Transverse colon (tissue), 4 donors: Measurements from ENCODE around the gene TRPM2. TPM values are rescaled to one million over a fixed set of nuclear protein-coding genes. Genes with fewer than 3 reads are reported as not detected.

Experiments
- DNase-seq: peaks from one replicate; pipeline ENCODE4 v3.0.0-alpha.2; 2019
- H3K27ac ChIP-seq, 4 donors: fragments of 200-600 bp; sonication (generic); 2 replicates each; pipeline ENCODE4 v1.5.1; 2016 to 2018; ENCODE audit warnings: inconsistent platforms in 4 of 4
- H3K27me3 ChIP-seq: fragments of 200-600 bp; sonication (generic); 2 replicates; pipeline ENCODE4 v1.5.1; 2017; ENCODE audit warnings: inconsistent platforms
- H3K36me3 ChIP-seq, 4 donors: fragments of 200-600 bp; sonication (generic); 2 replicates each; pipeline ENCODE4 v1.5.1; 2017 to 2019; ENCODE audit warnings: inconsistent platforms in 4 of 4
- H3K4me1 ChIP-seq, 4 donors: fragments of 200-600 bp; sonication (generic); 2 replicates each; pipeline ENCODE4 v1.5.1; 2017 to 2020; ENCODE audit warnings: inconsistent platforms in 4 of 4
- H3K4me3 ChIP-seq, 4 donors: fragments of 200-600 bp; sonication (generic); 1 replicate in 1 of 4; 2 replicates in 3 of 4; pipeline versions ENCODE4 v1.5.1 to v1.6.1; 2017 to 2019; ENCODE audit warnings: inconsistent platforms in 4 of 4
- H3K9me3 ChIP-seq, 2 donors: fragments of 200-600 bp; sonication (generic); 2 replicates each; pipeline ENCODE4 v1.5.1; 2017 to 2019; ENCODE audit warnings: inconsistent platforms in 2 of 2
- CTCF ChIP-seq, 5 experiments: fragments of 200-600 bp in 3 of 5; fragments of 450-650 bp in 2 of 5; sonication (generic) in 3 of 5; IDR thresholded peaks; 1 replicate in 2 of 5; 2 replicates in 3 of 5; pipeline ENCODE4 v1.5.1; 2016 to 2017; ENCODE audit warnings: antibody characterized with exemption in 5 of 5, inconsistent platforms in 3 of 5, mild to moderate bottlenecking in 2 of 5, moderate library complexity in 1 of 5
- EP300 ChIP-seq: sonication (generic); formaldehyde crosslinking; IDR thresholded peaks from one replicate; pipeline ENCODE4 v1.6.1; 2017; ENCODE audit warnings: antibody characterized with exemption, low read depth
- POLR2A ChIP-seq: fragments of 450-650 bp; IDR thresholded peaks from one replicate; pipeline ENCODE4 v1.6.1; 2016; ENCODE audit warnings: antibody characterized with exemption, mild to moderate bottlenecking, moderate library complexity
- POLR2AphosphoS5 ChIP-seq, 3 donors: sonication (generic); formaldehyde crosslinking; IDR thresholded peaks; one replicate each; pipeline ENCODE4 v1.6.1; 2016; ENCODE audit warnings: antibody characterized with exemption in 3 of 3
- WGBS, 2 donors: methylation state at CpG; one replicate each; pipeline ENCODE4 v1.1.5; 2018; ENCODE audit warnings: low coverage in 1 of 2; 5-methylcytosine and 5-hydroxymethylcytosine counted together
- in situ Hi-C, 4 donors: fragments of 200-750 bp; cut with MboI; loops; one replicate each; pipeline versions ENCODE4 v1.15.0 to v1.15.1; 2017; ENCODE audit warnings: low sequenced_read_pairs in 3 of 4, low pct_ligation_motif_present in 1 of 4, low pct_unique_long_range_greater_than_20kb in 1 of 4
- intact Hi-C: fragments of 100-400 bp; cut with DNase I; formaldehyde crosslinking; loops from one replicate; pipeline ENCODE4 v1.15.1; 2023; ENCODE audit warnings: low total_unique reads
- total RNA-seq, 4 donors: library from RNA; depleted of rRNA; stranded (reverse); fragments of >200 nt; gene quantifications; one replicate each; pipeline ENCODE4 v1.1.0, GENCODE V29; 2016

Gene TRPM2
- total RNA-seq, 4 donors from 2014 or later, result 2.3 to 2.9 (median 2.6) TPM; not detected in 1

- Histone ChIP-seq H3K4me3 (no peak overlapping the region), H3K9me3 (peaks cover 0 to 11% of the 10 kb centered on the region in 2 donors), H3K27ac (no peak overlapping the region), H3K27me3 (no peaks in the 10 kb centered on the region), H3K4me1 (no peaks in the 10 kb centered on the region), H3K36me3 (no peaks in the 10 kb centered on the region)
- WGBS, 2 donors, result 90% methylated on average over 21 of the region's 21 CpGs; no CpG with 5 or more reads in 1 of the 2 donors
- no peak for DNase-seq
- intact Hi-C loops (no loop called here), in situ Hi-C loops (no loop called here)
- no peak for TF ChIP-seq EP300
- TF ChIP-seq POLR2A, result no peak
- TF ChIP-seq CTCF (IDR thresholded peaks at IDR 0.05), result no peak
- TF ChIP-seq POLR2AphosphoS5 (IDR thresholded peaks at IDR 0.05), result no peak
Measured at GRCh38 chr21:44426663-44427191, 73.3 kb downstream of the TRPM2 start.

GRCh38 chr21:44427241-44428120 lies 74.1 kb downstream of the TRPM2 start:
- no peak for DNase-seq
- no peaks in the 10 kb centered on the region for H3K36me3 ChIP-seq
- peak overlapping the region in 2 of 4 donors; percentile 8 to 28 for H3K27ac ChIP-seq
- H3K27me3 ChIP-seq, result no peaks in the 10 kb centered on the region
- WGBS, 2 donors, result 79 to 81% methylated on average over 3 to 28 of the region's 28 CpGs
- H3K9me3 ChIP-seq, result peaks cover 0 to 11% of the 10 kb centered on the region in 2 donors
- in situ Hi-C loops, result no loop called here
- intact Hi-C loops, result no loop called here
- no peak for TF ChIP-seq CTCF (IDR thresholded peaks at IDR 0.05)
- TF ChIP-seq EP300, result no peak
- no peak for TF ChIP-seq POLR2AphosphoS5 (IDR thresholded peaks at IDR 0.05)
- TF ChIP-seq POLR2A, result no peak
- no peak overlapping the region for H3K4me3 ChIP-seq
- no peaks in the 10 kb centered on the region for H3K4me1 ChIP-seq

GRCh38 chr21:44428281-44428960 lies 75.0 kb downstream of the TRPM2 start:
- intact Hi-C loops, result no loop called here
- no peaks in the 10 kb centered on the region for H3K27me3 ChIP-seq
- TF ChIP-seq POLR2A (no peak), POLR2AphosphoS5 (IDR thresholded peaks at IDR 0.05) (no peak), EP300 (no peak), CTCF (IDR thresholded peaks at IDR 0.05) (no peak)
- peak overlapping the region in 2 of 4 donors; percentile 8 to 28 for H3K27ac ChIP-seq
- no peaks in the 10 kb centered on the region for H3K4me1 ChIP-seq
- H3K9me3 ChIP-seq, result peaks cover 0 to 11% of the 10 kb centered on the region in 2 donors
- 36 to 41% methylated on average over 3 of the region's 3 CpGs for WGBS, 2 donors
- no peak overlapping the region for H3K4me3 ChIP-seq
- peak; percentile 80 for DNase-seq
- H3K36me3 ChIP-seq, result no peaks in the 10 kb centered on the region
- in situ Hi-C loops, result no loop called here

GRCh38 chr21:44429894-44430293 lies 76.5 kb downstream of the TRPM2 start:
- WGBS, 2 donors, result 75 to 81% methylated on average over 1 of the region's 1 CpG
- intact Hi-C loops, result no loop called here

More at GRCh38 chr21:44429894-44430293, 76.5 kb downstream of the TRPM2 start:
- H3K27ac ChIP-seq, result no peak overlapping the region
- no peaks in the 10 kb centered on the region for H3K36me3 ChIP-seq
- TF ChIP-seq CTCF (IDR thresholded peaks at IDR 0.05) (no peak), POLR2A (no peak), EP300 (no peak), POLR2AphosphoS5 (IDR thresholded peaks at IDR 0.05) (no peak)
- no peaks in the 10 kb centered on the region for H3K27me3 ChIP-seq
- in situ Hi-C loops, result no loop called here
- H3K9me3 ChIP-seq, result peaks cover 0 to 11% of the 10 kb centered on the region in 2 donors
- no peak overlapping the region for H3K4me3 ChIP-seq
- no peak for DNase-seq
- H3K4me1 ChIP-seq, result no peaks in the 10 kb centered on the region
